Measurements from ENCODE around the gene ZNF200. TPM values are rescaled to one million over a fixed set of nuclear protein-coding genes. Genes with fewer than 3 reads are reported as not detected.
A peak's percentile ranks its signal among the peaks of the same experiment; 100 is the strongest.

Gene ZNF200
- total and polyA plus RNA-seq, 2 of the 13 experiments (the other 11 are each of a cell fraction or from before 2014, with no cell fraction given), result 3.5 to 16.5 TPM

DNA sequence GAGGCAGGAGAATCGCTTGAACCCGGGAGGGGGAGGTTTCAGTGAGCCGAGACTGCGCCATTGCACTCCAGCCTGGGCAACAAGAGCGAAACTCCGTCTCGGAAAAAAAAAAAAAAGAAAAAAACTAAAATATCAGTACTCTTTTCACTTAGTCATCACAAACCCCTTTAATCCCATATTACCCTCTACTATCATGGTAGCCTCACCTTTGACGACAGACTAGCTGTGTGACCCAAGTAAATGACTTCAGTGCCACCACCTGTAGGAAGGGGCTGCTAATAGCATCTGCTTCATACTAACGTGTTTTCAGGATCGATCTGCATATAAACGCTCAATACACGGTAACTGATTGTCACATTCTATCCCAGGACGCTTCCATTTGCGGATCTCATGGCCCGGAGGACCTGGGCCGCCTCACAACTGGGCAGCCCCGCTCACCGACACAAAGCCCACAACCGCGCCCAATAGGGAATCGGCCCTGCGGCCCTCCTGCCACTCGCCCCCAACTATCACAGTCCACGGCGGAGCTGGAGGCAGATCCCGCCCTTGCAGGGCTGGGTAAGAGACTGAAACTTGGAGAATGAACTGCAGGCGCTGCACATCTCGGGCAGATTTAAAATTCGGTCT, 47.3 kb upstream of the ZNF200 start (continued):
- peak; percentile 31; the same call in 1 of the 2 replicates for TF ChIP-seq SOX5 (CRISPR knock-in tag; IDR thresholded peaks at IDR 0.05; ENCODE audit: borderline replicate concordance)
- TF ChIP-seq RARG (CRISPR knock-in tag; IDR thresholded peaks at IDR 0.05; ENCODE audit: low read depth), result 0 out of 2 replicates have a peak, but pooled peaks have one; percentile 56
- TF ChIP-seq, protein P1, sequence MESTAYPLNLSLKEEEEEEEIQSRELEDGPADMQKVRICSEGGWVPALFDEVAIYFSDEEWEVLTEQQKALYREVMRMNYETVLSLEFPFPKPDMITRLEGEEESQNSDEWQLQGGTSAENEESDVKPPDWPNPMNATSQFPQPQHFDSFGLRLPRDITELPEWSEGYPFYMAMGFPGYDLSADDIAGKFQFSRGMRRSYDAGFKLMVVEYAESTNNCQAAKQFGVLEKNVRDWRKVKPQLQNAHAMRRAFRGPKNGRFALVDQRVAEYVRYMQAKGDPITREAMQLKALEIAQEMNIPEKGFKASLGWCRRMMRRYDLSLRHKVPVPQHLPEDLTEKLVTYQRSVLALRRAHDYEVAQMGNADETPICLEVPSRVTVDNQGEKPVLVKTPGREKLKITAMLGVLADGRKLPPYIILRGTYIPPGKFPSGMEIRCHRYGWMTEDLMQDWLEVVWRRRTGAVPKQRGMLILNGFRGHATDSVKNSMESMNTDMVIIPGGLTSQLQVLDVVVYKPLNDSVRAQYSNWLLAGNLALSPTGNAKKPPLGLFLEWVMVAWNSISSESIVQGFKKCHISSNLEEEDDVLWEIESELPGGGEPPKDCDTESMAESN (CRISPR knock-in tag; conservative IDR thresholded peaks at IDR 0.05), result no peak
- TF ChIP-seq, protein P2, sequence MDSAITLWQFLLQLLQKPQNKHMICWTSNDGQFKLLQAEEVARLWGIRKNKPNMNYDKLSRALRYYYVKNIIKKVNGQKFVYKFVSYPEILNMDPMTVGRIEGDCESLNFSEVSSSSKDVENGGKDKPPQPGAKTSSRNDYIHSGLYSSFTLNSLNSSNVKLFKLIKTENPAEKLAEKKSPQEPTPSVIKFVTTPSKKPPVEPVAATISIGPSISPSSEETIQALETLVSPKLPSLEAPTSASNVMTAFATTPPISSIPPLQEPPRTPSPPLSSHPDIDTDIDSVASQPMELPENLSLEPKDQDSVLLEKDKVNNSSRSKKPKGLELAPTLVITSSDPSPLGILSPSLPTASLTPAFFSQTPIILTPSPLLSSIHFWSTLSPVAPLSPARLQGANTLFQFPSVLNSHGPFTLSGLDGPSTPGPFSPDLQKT (CRISPR knock-in tag; IDR thresholded peaks at IDR 0.05; ENCODE audit: borderline replicate concordance), result no peak
- TF ChIP-seq ZFP37 (CRISPR knock-in tag; IDR thresholded peaks at IDR 0.05; ENCODE audit: borderline replicate concordance), result peak; percentile 90; the same call in 1 of the 2 replicates
- TF ChIP-seq NCOR1 (IDR thresholded peaks at IDR 0.05; ENCODE audit: borderline replicate concordance, low read length), result no peak
- TF ChIP-seq ZNF775 (CRISPR knock-in tag; IDR thresholded peaks at IDR 0.05; ENCODE audit: borderline replicate concordance), result 0 out of 2 replicates have a peak, but pooled peaks have one; percentile 18
- no peak for TF ChIP-seq NPAS2 (CRISPR knock-in tag; IDR thresholded peaks at IDR 0.05; ENCODE audit: borderline replicate concordance)
- TF ChIP-seq, protein P3, sequence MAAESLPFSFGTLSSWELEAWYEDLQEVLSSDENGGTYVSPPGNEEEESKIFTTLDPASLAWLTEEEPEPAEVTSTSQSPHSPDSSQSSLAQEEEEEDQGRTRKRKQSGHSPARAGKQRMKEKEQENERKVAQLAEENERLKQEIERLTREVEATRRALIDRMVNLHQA (CRISPR knock-in tag; IDR thresholded peaks at IDR 0.05), result no peak
- TF ChIP-seq MED8 (CRISPR knock-in tag; IDR thresholded peaks at IDR 0.05; ENCODE audit: insufficient replicate concordance), result peak; percentile 57
- no peak for TF ChIP-seq FOXC1 (CRISPR knock-in tag; IDR thresholded peaks at IDR 0.05; ENCODE audit: borderline replicate concordance)
- TF ChIP-seq KDM4B (CRISPR knock-in tag; IDR thresholded peaks at IDR 0.05), result peak; percentile 33; the same call in 1 of the 2 replicates
- TF ChIP-seq ZNF547 (CRISPR knock-in tag; IDR thresholded peaks at IDR 0.05), result no peak
- TF ChIP-seq SALL2 (CRISPR knock-in tag; IDR thresholded peaks at IDR 0.05), result 0 out of 2 replicates have a peak, but pooled peaks have one; percentile 17
- no peak for TF ChIP-seq ZNF12 (CRISPR knock-in tag; IDR thresholded peaks at IDR 0.05)
- no peak for TF ChIP-seq HDAC6 (IDR thresholded peaks at IDR 0.05; ENCODE audit: low read depth, low read length)
- TF ChIP-seq ZIK1 (CRISPR knock-in tag; IDR thresholded peaks at IDR 0.05; ENCODE audit: borderline replicate concordance, low read depth), result 0 out of 2 replicates have a peak, but pooled peaks have one; percentile 6
- no peak for TF ChIP-seq SMYD3 (CRISPR knock-in tag; IDR thresholded peaks at IDR 0.05)
- TF ChIP-seq, protein P4, sequence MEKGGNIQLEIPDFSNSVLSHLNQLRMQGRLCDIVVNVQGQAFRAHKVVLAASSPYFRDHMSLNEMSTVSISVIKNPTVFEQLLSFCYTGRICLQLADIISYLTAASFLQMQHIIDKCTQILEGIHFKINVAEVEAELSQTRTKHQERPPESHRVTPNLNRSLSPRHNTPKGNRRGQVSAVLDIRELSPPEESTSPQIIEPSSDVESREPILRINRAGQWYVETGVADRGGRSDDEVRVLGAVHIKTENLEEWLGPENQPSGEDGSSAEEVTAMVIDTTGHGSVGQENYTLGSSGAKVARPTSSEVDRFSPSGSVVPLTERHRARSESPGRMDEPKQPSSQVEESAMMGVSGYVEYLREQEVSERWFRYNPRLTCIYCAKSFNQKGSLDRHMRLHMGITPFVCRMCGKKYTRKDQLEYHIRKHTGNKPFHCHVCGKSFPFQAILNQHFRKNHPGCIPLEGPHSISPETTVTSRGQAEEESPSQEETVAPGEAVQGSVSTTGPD (CRISPR knock-in tag; IDR thresholded peaks at IDR 0.05), result no peak
- peak; percentile 11; the same call in 1 of the 2 replicates for TF ChIP-seq ZNF264 (CRISPR knock-in tag; IDR thresholded peaks at IDR 0.05)
- TF ChIP-seq, protein P5, sequence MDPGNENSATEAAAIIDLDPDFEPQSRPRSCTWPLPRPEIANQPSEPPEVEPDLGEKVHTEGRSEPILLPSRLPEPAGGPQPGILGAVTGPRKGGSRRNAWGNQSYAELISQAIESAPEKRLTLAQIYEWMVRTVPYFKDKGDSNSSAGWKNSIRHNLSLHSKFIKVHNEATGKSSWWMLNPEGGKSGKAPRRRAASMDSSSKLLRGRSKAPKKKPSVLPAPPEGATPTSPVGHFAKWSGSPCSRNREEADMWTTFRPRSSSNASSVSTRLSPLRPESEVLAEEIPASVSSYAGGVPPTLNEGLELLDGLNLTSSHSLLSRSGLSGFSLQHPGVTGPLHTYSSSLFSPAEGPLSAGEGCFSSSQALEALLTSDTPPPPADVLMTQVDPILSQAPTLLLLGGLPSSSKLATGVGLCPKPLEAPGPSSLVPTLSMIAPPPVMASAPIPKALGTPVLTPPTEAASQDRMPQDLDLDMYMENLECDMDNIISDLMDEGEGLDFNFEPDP (CRISPR knock-in tag; conservative IDR thresholded peaks at IDR 0.05), result 0 out of 2 replicates have a peak, but pooled peaks have one; percentile 30
- 0 out of 2 replicates have a peak, but pooled peaks have one; percentile 5 for TF ChIP-seq ZNF3 (CRISPR knock-in tag; IDR thresholded peaks at IDR 0.05)
- no peak for TF ChIP-seq SSRP1 (CRISPR knock-in tag; IDR thresholded peaks at IDR 0.05)
- TF ChIP-seq ISX (CRISPR knock-in tag; conservative IDR thresholded peaks at IDR 0.05), result peak; percentile 3; the same call in 1 of the 2 replicates

All from HepG2 (cell line).